Measurements from ENCODE around the gene ADK.

Gene ADK

GRCh38 chr10:74249865-74250264 is 98.8 kb downstream of the ADK start:
- Histone ChIP-seq H4K20me1 (no peaks in the 10 kb centered on the region), H3K4me3 (no peak overlapping the region), H3K4me2 (no peak overlapping the region), H3K27ac (no peak overlapping the region), H3K27me3 (no peaks in the 10 kb centered on the region), H3K36me3 (no peaks in the 10 kb centered on the region), H3K9ac (no peak overlapping the region), H3K9me3 (no peaks in the 10 kb centered on the region), H3K4me1 (no peaks in the 10 kb centered on the region)
- TF ChIP-seq Cebpa-rat (IDR thresholded peaks at IDR 0.05) = no peak

- Histone ChIP-seq H3K9me3 (no peaks in the 10 kb centered on the region), H3K4me3 (no peak overlapping the region), H3K4me2 (no peak overlapping the region), H3K4me1 (peaks cover 5% of the 10 kb centered on the region), H4K20me1 (no peaks in the 10 kb centered on the region), H3K9ac (no peak overlapping the region), H3K27ac (no peak overlapping the region), H3K36me3 (no peaks in the 10 kb centered on the region), H3K27me3 (no peaks in the 10 kb centered on the region)
- TF ChIP-seq Cebpa-rat (IDR thresholded peaks at IDR 0.05) = no peak
Observed at GRCh38 chr10:74255214-74255613, 104.2 kb downstream of the ADK start.

- no peak for TF ChIP-seq Cebpa-rat (IDR thresholded peaks at IDR 0.05)
- no peaks in the 10 kb centered on the region for H4K20me1 ChIP-seq
- no peak overlapping the region for H3K4me2 ChIP-seq
- no peaks in the 10 kb centered on the region for H3K9me3 ChIP-seq
- peaks cover 8% of the 10 kb centered on the region for H3K4me1 ChIP-seq
- H3K27me3 ChIP-seq = no peaks in the 10 kb centered on the region
- no peak overlapping the region for H3K27ac ChIP-seq
- H3K9ac ChIP-seq = no peak overlapping the region
- no peak overlapping the region for H3K4me3 ChIP-seq
- no peaks in the 10 kb centered on the region for H3K36me3 ChIP-seq
Observed at GRCh38 chr10:74255888-74256357, 104.9 kb downstream of the ADK start.

GRCh38 chr10:74262856-74263255 is 111.8 kb downstream of the ADK start:
- H3K9me3 ChIP-seq = no peaks in the 10 kb centered on the region
- no peak overlapping the region for H3K4me3 ChIP-seq
- H3K4me1 ChIP-seq = peaks cover 8% of the 10 kb centered on the region
- H3K9ac ChIP-seq = no peak overlapping the region
- no peaks in the 10 kb centered on the region for H3K36me3 ChIP-seq
- no peak for TF ChIP-seq Cebpa-rat (IDR thresholded peaks at IDR 0.05)
- H3K27ac ChIP-seq = no peak overlapping the region
- no peaks in the 10 kb centered on the region for H4K20me1 ChIP-seq
- H3K27me3 ChIP-seq = no peaks in the 10 kb centered on the region
- no peak overlapping the region for H3K4me2 ChIP-seq

- Histone ChIP-seq H3K36me3 (no peaks in the 10 kb centered on the region), H3K9me3 (no peaks in the 10 kb centered on the region), H3K27ac (no peak overlapping the region), H3K9ac (no peak overlapping the region), H3K4me3 (no peak overlapping the region), H3K27me3 (no peaks in the 10 kb centered on the region), H3K4me1 (peaks cover 8% of the 10 kb centered on the region), H3K4me2 (no peak overlapping the region), H4K20me1 (no peaks in the 10 kb centered on the region)
- TF ChIP-seq Cebpa-rat (IDR thresholded peaks at IDR 0.05) = no peak
Observed at GRCh38 chr10:74263996-74264395, 113.0 kb downstream of the ADK start.

DNA sequence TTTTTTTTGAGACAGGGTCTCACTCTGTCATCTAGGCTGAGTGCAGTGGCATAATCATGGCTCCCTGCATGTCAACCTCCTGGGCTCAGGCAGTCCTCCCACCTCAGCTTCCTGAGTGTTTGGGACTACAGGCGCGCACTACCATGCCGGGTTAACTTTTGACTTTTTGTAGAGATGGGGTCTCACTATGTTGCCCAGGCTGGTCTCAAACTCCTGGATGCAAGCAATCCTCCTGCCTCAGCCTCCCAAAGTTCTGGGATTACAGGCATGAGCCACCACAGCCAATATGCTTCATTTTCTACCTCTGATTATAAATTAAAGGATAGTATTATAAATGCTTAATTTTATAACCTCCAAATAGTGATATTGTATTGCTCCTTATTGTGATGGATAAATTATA is 121.3 kb downstream of the ADK start:
- H3K4me2 ChIP-seq = no peak overlapping the region
- no peak overlapping the region for H3K27ac ChIP-seq
- H4K20me1 ChIP-seq = no peaks in the 10 kb centered on the region
- H3K9ac ChIP-seq = no peak overlapping the region
- H3K4me1 ChIP-seq = no peaks in the 10 kb centered on the region
- H3K36me3 ChIP-seq = no peaks in the 10 kb centered on the region
- H3K4me3 ChIP-seq = no peak overlapping the region
- H3K9me3 ChIP-seq = no peaks in the 10 kb centered on the region
- TF ChIP-seq Cebpa-rat (IDR thresholded peaks at IDR 0.05) = no peak
- H3K27me3 ChIP-seq = no peaks in the 10 kb centered on the region

DNA sequence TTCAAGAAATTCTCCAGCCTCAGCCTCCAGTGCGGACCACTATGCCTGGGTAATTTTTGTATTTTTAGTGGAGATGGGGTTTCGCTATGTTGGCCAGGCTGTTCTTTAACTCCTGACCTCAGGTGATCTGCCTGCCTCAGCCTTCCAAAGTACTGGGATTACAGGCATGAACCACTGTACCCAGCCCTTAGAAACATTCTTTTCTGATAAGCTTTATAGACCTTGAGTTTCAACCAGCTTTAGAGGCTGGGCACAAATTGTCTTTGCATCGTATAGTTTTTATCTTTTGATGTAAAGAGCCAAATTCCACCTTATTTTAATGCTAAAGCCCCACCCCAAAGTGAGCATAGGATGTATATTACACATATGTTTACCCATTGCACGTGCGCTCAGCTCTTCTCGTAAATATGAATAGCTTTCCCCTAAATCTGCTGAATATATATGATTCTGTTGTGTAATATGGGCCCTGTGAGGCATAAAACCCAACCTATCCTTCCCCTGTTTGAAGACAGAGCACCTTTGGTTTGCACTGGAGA is 124.8 kb downstream of the ADK start:
- TF ChIP-seq Cebpa-rat (IDR thresholded peaks at IDR 0.05) = no peak
- H3K27ac ChIP-seq = no peak overlapping the region
- no peak overlapping the region for H3K4me2 ChIP-seq
- no peaks in the 10 kb centered on the region for H3K27me3 ChIP-seq
- no peaks in the 10 kb centered on the region for H3K36me3 ChIP-seq
- no peak overlapping the region for H3K9ac ChIP-seq
- no peaks in the 10 kb centered on the region for H4K20me1 ChIP-seq
- no peaks in the 10 kb centered on the region for H3K9me3 ChIP-seq
- no peaks in the 10 kb centered on the region for H3K4me1 ChIP-seq
- H3K4me3 ChIP-seq = no peak overlapping the region

DNA sequence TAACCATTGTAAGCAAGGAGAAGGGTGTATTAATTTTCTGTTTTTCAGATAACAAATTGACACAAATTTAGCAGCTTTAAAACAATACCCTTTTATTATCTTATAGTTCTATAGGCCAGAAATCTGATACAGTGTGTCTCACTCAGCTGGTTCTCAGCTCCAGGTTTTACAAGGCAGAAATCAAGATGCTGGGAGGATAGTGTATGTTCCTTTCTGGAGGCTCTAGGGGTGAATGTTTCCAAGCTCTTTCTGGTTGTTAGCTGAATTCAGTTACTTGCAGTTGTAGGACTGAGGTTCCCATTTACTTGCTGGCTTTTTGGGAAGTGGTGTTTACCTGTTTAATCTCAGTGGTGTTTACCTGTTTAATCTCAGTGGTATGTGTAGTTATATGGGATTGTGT is 125.4 kb downstream of the ADK start:
- TF ChIP-seq Cebpa-rat (IDR thresholded peaks at IDR 0.05) = no peak

GRCh38 chr10:74282151-74282847 is 131.3 kb downstream of the ADK start:
- no peak overlapping the region for H3K27ac ChIP-seq
- H3K9ac ChIP-seq = no peak overlapping the region
- no peaks in the 10 kb centered on the region for H4K20me1 ChIP-seq
- no peaks in the 10 kb centered on the region for H3K27me3 ChIP-seq
- no peak overlapping the region for H3K4me3 ChIP-seq
- peaks cover 10% of the 10 kb centered on the region; the same call in 1 of the 2 replicates for H3K36me3 ChIP-seq
- H3K9me3 ChIP-seq = peaks cover 32% of the 10 kb centered on the region
- no peak overlapping the region for H3K4me2 ChIP-seq
- TF ChIP-seq Cebpa-rat (IDR thresholded peaks at IDR 0.05) = no peak
- H3K4me1 ChIP-seq = peaks cover 4% of the 10 kb centered on the region; the same call in 1 of the 2 replicates

More for the DNA sequence above, 125.4 kb downstream of the ADK start:
- H3K36me3 ChIP-seq = no peaks in the 10 kb centered on the region
- no peak overlapping the region for H3K9ac ChIP-seq
- no peak overlapping the region for H3K4me2 ChIP-seq
- H3K27ac ChIP-seq = no peak overlapping the region
- no peaks in the 10 kb centered on the region for H3K9me3 ChIP-seq
- no peaks in the 10 kb centered on the region for H4K20me1 ChIP-seq
- H3K27me3 ChIP-seq = no peaks in the 10 kb centered on the region
- no peaks in the 10 kb centered on the region for H3K4me1 ChIP-seq
- no peak overlapping the region for H3K4me3 ChIP-seq

DNA sequence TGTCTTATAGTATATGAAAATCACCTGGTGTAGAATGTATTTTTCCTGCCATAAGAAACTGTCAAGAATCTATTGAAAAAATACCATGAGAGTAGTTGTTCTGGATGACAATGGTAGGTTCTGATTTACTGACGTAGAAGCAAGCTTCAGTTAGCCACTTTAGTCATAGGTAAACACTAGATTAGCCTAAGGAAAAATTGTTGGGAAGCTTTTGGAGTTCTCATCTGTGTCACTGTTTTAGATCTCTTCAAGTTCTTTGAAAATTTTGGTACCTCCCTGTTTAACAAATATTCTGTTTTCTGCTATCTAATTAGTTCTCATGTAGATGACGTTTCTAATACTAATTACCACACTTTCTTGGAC is 131.8 kb downstream of the ADK start:
- peaks cover 10% of the 10 kb centered on the region; the same call in 1 of the 2 replicates for H3K36me3 ChIP-seq
- H3K4me1 ChIP-seq = peaks cover 4% of the 10 kb centered on the region; the same call in 1 of the 2 replicates
- no peak overlapping the region for H3K4me3 ChIP-seq
- peaks cover 32% of the 10 kb centered on the region for H3K9me3 ChIP-seq
- H4K20me1 ChIP-seq = no peaks in the 10 kb centered on the region
- no peak overlapping the region for H3K27ac ChIP-seq
- H3K9ac ChIP-seq = no peak overlapping the region
- H3K4me2 ChIP-seq = no peak overlapping the region
- no peaks in the 10 kb centered on the region for H3K27me3 ChIP-seq
- TF ChIP-seq Cebpa-rat (IDR thresholded peaks at IDR 0.05) = no peak
